Measurements from ENCODE around the gene UGT1A9. TPM values are rescaled to one million over a fixed set of nuclear protein-coding genes. Genes with fewer than 3 reads are reported as not detected.

The UGT1A9 gene
- total and polyA plus RNA-seq, 2 donors, result 0.09 to 0.27 TPM

- H3K4me3 ChIP-seq (ENCODE audit: low read length in 2 of 2), result no peak overlapping the region
- no peaks in the 10 kb centered on the region for H3K9me3 ChIP-seq (ENCODE audit: control insufficient read depth in 2 of 2, insufficient read depth in 1 of 2, low read length in 1 of 2)
- H3K27me3 ChIP-seq (ENCODE audit: control insufficient read depth in 2 of 2, insufficient read depth in 1 of 2, low read length in 1 of 2), result no peaks in the 10 kb centered on the region
- DNase-seq (ENCODE audit: low read depth in 6 of 9, low spot score in 9 of 9), result no peak
- H3K27ac ChIP-seq (ENCODE audit: low read depth in 1 of 2, low read length in 1 of 2), result no peak overlapping the region
- H3K4me1 ChIP-seq (ENCODE audit: control insufficient read depth in 2 of 2, insufficient read depth in 2 of 2, low read length in 2 of 2), result no peaks in the 10 kb centered on the region
- H3K36me3 ChIP-seq (ENCODE audit: control insufficient read depth in 2 of 2, insufficient read depth in 2 of 2, low read length in 1 of 2), result no peaks in the 10 kb centered on the region
- 96% methylated on average over 3 of the region's 3 CpGs for WGBS
Measured at GRCh38 chr2:233821196-233821595, 149.5 kb downstream of the UGT1A9 start.

GRCh38 chr2:233821709-233822100 lies 150.0 kb downstream of the UGT1A9 start:
- no peak overlapping the region for H3K27ac ChIP-seq (ENCODE audit: low read depth in 1 of 2, low read length in 1 of 2)
- no peaks in the 10 kb centered on the region for H3K36me3 ChIP-seq (ENCODE audit: control insufficient read depth in 2 of 2, insufficient read depth in 2 of 2, low read length in 1 of 2)
- whole genome bisulfite sequencing, result 97% methylated on average over 8 of the region's 8 CpGs
- no peaks in the 10 kb centered on the region for H3K9me3 ChIP-seq (ENCODE audit: control insufficient read depth in 2 of 2, insufficient read depth in 1 of 2, low read length in 1 of 2)
- no peaks in the 10 kb centered on the region for H3K4me1 ChIP-seq (ENCODE audit: control insufficient read depth in 2 of 2, insufficient read depth in 2 of 2, low read length in 2 of 2)
- no peak overlapping the region for H3K4me3 ChIP-seq (ENCODE audit: low read length in 2 of 2)
- H3K27me3 ChIP-seq (ENCODE audit: control insufficient read depth in 2 of 2, insufficient read depth in 1 of 2, low read length in 1 of 2), result no peaks in the 10 kb centered on the region
- DNase-seq (ENCODE audit: low read depth in 6 of 9, low spot score in 9 of 9), result no peak

GRCh38 chr2:233822101-233822771 lies 150.5 kb downstream of the UGT1A9 start:
- Histone ChIP-seq H3K27me3 (ENCODE audit: control insufficient read depth in 2 of 2, insufficient read depth in 1 of 2, low read length in 1 of 2) (no peaks in the 10 kb centered on the region), H3K27ac (ENCODE audit: low read depth in 1 of 2, low read length in 1 of 2) (no peak overlapping the region), H3K9me3 (ENCODE audit: control insufficient read depth in 2 of 2, insufficient read depth in 1 of 2, low read length in 1 of 2) (no peaks in the 10 kb centered on the region), H3K36me3 (ENCODE audit: control insufficient read depth in 2 of 2, insufficient read depth in 2 of 2, low read length in 1 of 2) (no peaks in the 10 kb centered on the region), H3K4me3 (ENCODE audit: low read length in 2 of 2) (no peak overlapping the region), H3K4me1 (ENCODE audit: control insufficient read depth in 2 of 2, insufficient read depth in 2 of 2, low read length in 2 of 2) (no peaks in the 10 kb centered on the region)
- no peak for DNase-seq (ENCODE audit: low read depth in 6 of 9, low spot score in 9 of 9)
- WGBS, result 94% methylated on average over 21 of the region's 21 CpGs

Other genes with a start within 250 kb of the UGT1A9 start
- 16.1 TPM for gene USP40, start 105.1 kb upstream of the UGT1A9 start, total RNA-seq
- 26.7 TPM for gene USP40, start 105.1 kb upstream of the UGT1A9 start, polyA plus RNA-seq
- 0.24 TPM for gene UGT1A8, start 54.3 kb upstream of the UGT1A9 start, total RNA-seq
- gene UGT1A8, start 54.3 kb upstream of the UGT1A9 start, polyA plus RNA-seq, result 2.6 TPM
- gene UGT1A10, start 35.5 kb upstream of the UGT1A9 start, total RNA-seq, result 0.09 TPM
- 0.39 TPM for gene UGT1A10, start 35.5 kb upstream of the UGT1A9 start, polyA plus RNA-seq
- 0.19 TPM for gene UGT1A7, start 10.0 kb downstream of the UGT1A9 start, total RNA-seq
- 0.11 TPM for gene UGT1A7, start 10.0 kb downstream of the UGT1A9 start, polyA plus RNA-seq
- gene UGT1A6, start 21.0 kb downstream of the UGT1A9 start, total RNA-seq, result 1.1 TPM
- gene UGT1A6, start 21.0 kb downstream of the UGT1A9 start, polyA plus RNA-seq, result 4.5 TPM
- gene UGT1A5, start 41.0 kb downstream of the UGT1A9 start, total RNA-seq, result 0.09 TPM
- gene UGT1A5, start 41.0 kb downstream of the UGT1A9 start, polyA plus RNA-seq, result 0.14 TPM
- 0.09 TPM for gene UGT1A4, start 46.8 kb downstream of the UGT1A9 start, total RNA-seq
- gene UGT1A4, start 46.8 kb downstream of the UGT1A9 start, polyA plus RNA-seq, result 0.34 TPM
- gene UGT1A3, start 57.1 kb downstream of the UGT1A9 start, total RNA-seq, result not detected
- gene UGT1A3, start 57.1 kb downstream of the UGT1A9 start, polyA plus RNA-seq, result not detected
- gene UGT1A1, start 88.4 kb downstream of the UGT1A9 start, total RNA-seq, result 0.09 TPM
- 0.32 TPM for gene UGT1A1, start 88.4 kb downstream of the UGT1A9 start, polyA plus RNA-seq
- 0.71 TPM for gene MROH2A, start 106.4 kb downstream of the UGT1A9 start, total RNA-seq
- gene MROH2A, start 106.4 kb downstream of the UGT1A9 start, polyA plus RNA-seq, result 0.39 TPM
- 29.7 TPM for gene HJURP, start 182.6 kb downstream of the UGT1A9 start, total RNA-seq
- 5.8 TPM for gene HJURP, start 182.6 kb downstream of the UGT1A9 start, polyA plus RNA-seq
- 0.19 TPM for gene TRPM8, start 245.5 kb downstream of the UGT1A9 start, total RNA-seq
- 0.59 TPM for gene TRPM8, start 245.5 kb downstream of the UGT1A9 start, polyA plus RNA-seq

Data from thymus (tissue), 11 donors.